Peyer's patch (tissue), 4 donors: Measurements from ENCODE around the gene SEMA5A.

Experiments used
- POLR2A ChIP-seq, 2 donors: fragments of 450-650 bp; IDR thresholded peaks; one replicate each; pipeline ENCODE4 v1.5.1; 2017; ENCODE audit warnings: antibody characterized with exemption in 2 of 2, mild to moderate bottlenecking in 2 of 2, moderate library complexity in 2 of 2
- TF ChIP-seq, protein P1 (sequence below), 6 experiments: fragments of 450-650 bp in 4 of 6; fragments of 200-600 bp in 2 of 6; sonication (generic) in 1 of 6; IDR thresholded peaks; one replicate each; pipeline ENCODE4 v1.5.1; 2017 to 2019; ENCODE audit warnings: antibody characterized with exemption in 6 of 6, mild to moderate bottlenecking in 3 of 6, moderate library complexity in 1 of 6

DNA sequence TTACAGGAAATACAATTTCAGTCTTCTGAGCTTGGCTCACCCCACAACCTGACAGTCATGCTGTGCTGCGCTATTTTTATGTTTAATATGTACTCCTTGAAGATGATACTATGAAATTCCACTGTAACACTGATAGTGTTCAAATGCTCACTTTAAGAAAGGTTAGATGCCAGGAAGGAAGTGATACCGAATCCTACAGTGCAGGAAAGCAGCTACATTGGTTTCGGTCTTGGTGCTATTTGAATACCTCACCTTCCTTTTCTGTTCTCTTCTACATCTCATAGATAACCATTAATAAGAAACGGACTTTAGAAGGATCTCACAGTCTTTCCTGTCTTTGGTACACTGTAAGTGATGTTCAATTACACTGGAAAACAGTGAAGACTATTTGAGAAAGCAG, 117.6 kb downstream of the SEMA5A start:
- TF ChIP-seq POLR2A (IDR thresholded peaks at IDR 0.05): no peak
- TF ChIP-seq, protein P1, sequence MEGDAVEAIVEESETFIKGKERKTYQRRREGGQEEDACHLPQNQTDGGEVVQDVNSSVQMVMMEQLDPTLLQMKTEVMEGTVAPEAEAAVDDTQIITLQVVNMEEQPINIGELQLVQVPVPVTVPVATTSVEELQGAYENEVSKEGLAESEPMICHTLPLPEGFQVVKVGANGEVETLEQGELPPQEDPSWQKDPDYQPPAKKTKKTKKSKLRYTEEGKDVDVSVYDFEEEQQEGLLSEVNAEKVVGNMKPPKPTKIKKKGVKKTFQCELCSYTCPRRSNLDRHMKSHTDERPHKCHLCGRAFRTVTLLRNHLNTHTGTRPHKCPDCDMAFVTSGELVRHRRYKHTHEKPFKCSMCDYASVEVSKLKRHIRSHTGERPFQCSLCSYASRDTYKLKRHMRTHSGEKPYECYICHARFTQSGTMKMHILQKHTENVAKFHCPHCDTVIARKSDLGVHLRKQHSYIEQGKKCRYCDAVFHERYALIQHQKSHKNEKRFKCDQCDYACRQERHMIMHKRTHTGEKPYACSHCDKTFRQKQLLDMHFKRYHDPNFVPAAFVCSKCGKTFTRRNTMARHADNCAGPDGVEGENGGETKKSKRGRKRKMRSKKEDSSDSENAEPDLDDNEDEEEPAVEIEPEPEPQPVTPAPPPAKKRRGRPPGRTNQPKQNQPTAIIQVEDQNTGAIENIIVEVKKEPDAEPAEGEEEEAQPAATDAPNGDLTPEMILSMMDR (IDR thresholded peaks at IDR 0.05): no peak
